ENCODE measurements around the gene NPAS2.
A peak's percentile ranks its signal among the peaks of the same experiment; 100 is the strongest.

The NPAS2 gene

GRCh38 chr2:101012706-101013181 lies 192.8 kb downstream of the NPAS2 start:
- peak; percentile 59 for DNase-seq (ENCODE audit: low spot score)

DNA sequence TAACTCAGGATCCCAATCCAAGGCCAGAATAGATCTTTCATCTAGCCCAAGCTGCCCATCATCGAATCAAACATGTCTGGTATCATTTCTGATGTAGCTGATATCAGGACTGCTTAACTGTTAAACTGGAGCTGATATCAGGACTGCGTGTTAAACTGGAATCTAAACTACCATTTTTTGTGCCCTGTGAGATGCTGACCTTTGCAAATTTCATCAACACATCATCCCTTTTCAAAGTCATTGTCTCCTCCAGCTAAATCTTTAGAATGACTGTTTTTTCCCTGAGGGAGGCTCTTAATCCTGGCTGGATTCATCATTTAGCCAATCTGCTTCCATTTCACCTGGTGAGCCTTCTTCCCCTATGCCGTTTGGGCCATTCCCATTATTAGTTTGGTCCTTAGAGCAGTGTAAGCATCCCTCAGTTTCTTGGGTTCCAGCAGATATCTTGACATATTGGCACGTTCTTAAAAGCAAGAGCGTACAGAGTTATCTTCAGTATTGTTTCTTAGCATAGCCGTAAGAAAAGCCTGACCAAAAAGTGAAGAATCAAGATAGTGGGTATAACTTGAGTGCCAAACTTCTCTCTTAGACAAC lies 194.4 kb downstream of the NPAS2 start:
- no peak for DNase-seq (ENCODE audit: low spot score)

- DNase-seq (ENCODE audit: low spot score): no peak
These were observed 197.4 kb downstream of the NPAS2 start for GRCh38 chr2:101017371-101017770.

GRCh38 chr2:101018934-101019333 lies 199.0 kb downstream of the NPAS2 start:
- no peak for DNase-seq (ENCODE audit: low spot score)

- no peak for DNase-seq (ENCODE audit: low spot score)
These were observed 202.3 kb downstream of the NPAS2 start for GRCh38 chr2:101022221-101022620.

GRCh38 chr2:101023327-101024107 lies 203.6 kb downstream of the NPAS2 start:
- no peak for DNase-seq (ENCODE audit: low spot score)

- DNase-seq (ENCODE audit: low spot score): no peak
These were observed 205.6 kb downstream of the NPAS2 start for GRCh38 chr2:101025561-101025960.

- DNase-seq (ENCODE audit: low spot score): no peak
These were observed 206.3 kb downstream of the NPAS2 start for GRCh38 chr2:101026253-101026701.

- no peak for DNase-seq (ENCODE audit: low spot score)
These were observed 207.1 kb downstream of the NPAS2 start for GRCh38 chr2:101026923-101027469.

- DNase-seq (ENCODE audit: low spot score): no peak
These were observed 207.9 kb downstream of the NPAS2 start for GRCh38 chr2:101027852-101028251.

GRCh38 chr2:101030866-101031554 lies 211.1 kb downstream of the NPAS2 start:
- no peak for DNase-seq (ENCODE audit: low spot score)

DNA sequence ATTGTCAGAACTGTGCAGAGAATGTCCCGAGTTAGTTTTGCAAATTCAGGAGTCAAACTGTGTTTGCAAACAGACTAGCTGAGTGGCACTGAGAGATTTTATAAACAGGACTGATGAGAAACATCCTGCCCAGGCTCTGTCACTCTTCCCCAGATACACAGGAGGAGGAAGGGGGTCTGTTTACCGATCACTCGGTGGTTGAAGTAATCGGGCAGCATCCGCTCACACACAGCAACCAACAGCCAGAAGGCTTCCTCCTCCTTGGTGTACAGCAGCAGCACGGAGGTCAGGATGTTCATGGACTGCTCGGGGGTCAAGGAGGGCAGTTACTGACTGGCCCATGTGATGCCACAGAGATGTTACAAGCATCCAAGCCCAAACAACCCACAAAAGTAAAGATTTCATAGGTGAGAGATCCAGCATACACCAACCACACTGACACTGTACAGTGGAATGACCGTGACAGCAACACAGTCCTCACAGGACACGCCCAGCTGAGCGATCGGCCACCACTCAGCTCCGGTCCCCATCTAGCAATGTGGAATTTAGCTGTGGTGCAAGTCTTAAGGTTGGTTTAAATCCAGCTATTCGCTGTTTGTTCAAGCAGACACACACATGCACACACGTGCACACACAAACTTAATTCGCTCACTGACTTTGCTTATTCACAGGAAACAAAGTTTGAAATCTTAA lies 212.3 kb downstream of the NPAS2 start:
- DNase-seq (ENCODE audit: low spot score): no peak

GRCh38 chr2:101036562-101036961 lies 216.6 kb downstream of the NPAS2 start:
- DNase-seq (ENCODE audit: low spot score): peak; percentile 37

DNA sequence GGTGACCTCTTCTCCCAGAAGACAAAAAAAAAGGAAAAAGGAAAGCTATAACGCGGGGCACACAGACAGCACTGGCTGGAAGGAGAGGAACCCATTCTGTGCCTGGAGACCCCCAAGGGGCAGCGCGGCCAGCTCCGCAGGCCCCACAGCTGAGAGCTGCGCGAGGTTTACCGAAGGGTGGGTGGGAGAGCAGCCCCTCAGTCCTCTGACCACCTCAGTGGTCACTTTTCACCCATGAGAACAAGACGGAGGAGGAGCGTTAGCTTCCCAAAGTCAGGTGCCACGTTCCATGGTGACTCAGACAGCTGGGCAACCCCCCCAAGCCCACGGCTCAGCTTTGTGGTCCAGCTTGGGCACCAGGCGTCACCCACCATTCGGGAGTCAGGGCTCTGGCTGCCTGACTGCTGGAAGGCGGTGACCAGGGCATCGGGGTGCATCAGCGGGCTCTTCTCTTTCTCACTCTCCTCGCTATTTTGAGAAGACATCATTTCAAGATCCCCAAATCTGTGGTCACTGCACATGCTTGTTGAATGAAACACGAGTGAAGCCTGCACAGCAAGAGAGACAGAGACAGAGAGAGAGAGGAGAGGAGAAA lies 217.3 kb downstream of the NPAS2 start:
- no peak for DNase-seq (ENCODE audit: low spot score)

DNA sequence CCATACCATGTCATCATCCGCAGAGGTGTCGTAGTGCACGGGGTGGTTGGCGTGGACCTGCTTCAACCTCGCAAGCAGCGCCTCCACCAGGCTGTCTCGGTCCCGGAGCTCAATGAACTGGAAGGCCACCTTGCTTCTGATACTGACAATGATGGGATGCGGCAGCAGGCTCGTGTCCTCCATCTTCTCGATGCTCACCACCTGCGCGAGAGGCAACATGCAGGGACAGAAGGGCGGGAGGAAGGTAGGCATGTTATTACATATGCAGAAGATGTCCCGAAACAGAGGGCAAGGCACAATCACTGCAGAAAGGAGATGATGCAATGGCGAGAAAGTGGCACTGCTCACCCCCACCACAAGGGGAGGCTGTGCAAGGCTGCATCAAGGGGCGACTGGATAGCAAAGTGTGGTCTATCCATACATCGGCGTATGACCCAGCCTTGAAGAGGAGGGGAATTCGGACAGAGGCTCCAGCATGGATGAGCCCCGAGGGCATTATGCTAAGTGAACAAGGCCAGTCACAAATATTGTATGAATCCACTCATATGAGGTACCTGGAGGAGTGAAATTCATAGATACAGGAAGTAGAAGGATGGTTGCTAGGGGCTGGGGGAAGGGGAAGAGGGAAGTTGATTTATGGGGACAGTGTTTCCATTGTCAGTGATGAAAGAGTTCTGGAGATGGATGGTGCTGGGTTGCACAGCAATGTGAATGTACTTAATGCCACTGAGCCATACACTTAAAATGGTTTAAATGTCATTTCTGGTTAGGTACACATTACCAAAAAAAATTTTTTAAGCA lies 218.7 kb downstream of the NPAS2 start:
- DNase-seq (ENCODE audit: low spot score): peak; percentile 27

DNA sequence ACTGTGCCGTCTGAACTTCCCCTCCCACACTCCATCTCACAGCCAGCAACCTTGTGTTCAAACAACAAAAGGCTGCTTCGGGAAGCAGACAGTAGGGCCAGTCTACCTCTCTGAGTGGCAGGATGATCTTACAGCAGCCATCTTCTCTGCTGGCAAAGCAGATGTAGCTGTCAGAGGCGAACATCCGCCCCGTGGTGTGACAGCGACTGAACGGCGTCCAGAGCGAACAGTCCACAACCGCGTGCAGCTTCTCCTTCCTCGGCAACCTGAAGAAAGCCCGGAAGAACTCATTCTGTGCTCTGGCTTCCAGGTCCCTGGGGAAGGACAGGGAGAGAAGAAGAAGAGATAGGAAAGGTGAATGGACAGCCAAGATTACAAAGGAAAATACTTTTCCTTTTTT lies 220.1 kb downstream of the NPAS2 start:
- DNase-seq (ENCODE audit: low spot score): no peak

DNA sequence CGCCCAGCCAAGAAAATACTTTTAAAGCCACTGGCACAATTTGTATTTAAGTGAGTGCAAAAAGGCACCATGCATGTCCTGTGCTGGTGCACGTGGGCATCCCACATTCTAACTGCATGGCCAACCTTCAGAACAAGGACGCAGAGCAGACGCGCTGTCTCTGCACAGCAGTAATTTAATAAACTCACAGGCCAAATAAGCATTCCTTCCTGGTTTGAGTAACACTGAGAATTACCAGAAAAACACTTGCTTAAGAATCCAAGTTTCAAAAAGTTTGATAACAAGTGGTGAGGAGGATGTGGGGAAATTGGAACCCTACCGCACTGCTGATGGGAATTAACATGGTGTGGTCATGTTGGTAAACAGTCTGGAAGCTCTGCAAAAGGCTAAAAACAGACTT lies 220.8 kb downstream of the NPAS2 start:
- DNase-seq (ENCODE audit: low spot score): no peak

- no peak for DNase-seq (ENCODE audit: low spot score)
These were observed 221.5 kb downstream of the NPAS2 start for GRCh38 chr2:101041413-101041812.

DNA sequence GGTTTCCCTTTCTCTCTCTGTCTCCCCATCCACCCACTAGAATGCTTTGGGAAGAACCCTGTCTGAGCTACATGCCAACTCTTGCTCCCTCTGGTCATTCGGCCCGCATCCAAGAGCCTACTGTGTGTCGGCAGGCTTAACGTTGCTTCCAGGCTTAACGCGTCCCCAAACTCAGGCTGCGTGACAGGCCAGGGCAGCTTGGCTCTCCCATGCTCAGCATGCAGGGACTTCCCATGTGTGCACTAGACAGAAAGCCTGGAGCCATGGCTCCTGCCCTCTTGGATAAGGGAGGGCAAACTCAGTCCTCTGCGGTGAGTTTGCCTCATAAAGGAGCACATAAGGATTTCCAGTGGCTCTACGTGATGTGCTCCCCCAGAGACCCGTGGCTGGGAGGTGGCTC lies 225.4 kb downstream of the NPAS2 start:
- no peak for DNase-seq (ENCODE audit: low spot score)
